Hepatocyte (in vitro differentiated cells): ENCODE measurements around the gene TEX30. TPM values are rescaled to one million over a fixed set of nuclear protein-coding genes. Genes with fewer than 3 reads are reported as not detected.

ENCODE experiments used
- DNase-seq: peaks from one replicate; pipeline ENCODE4 v3.0.0-alpha.2; 2016; ENCODE audit warnings: low spot score
- H2AFZ ChIP-seq: fragments of 200-600 bp; sonication (generic); 2 replicates; pipeline ENCODE4 v1.6.0; 2016; ENCODE audit warnings: antibody characterized with exemption, mild to moderate bottlenecking
- H3K27ac ChIP-seq: fragments of 200-600 bp; sonication (generic); 2 replicates; pipeline ENCODE4 v1.5.1; 2016; ENCODE audit warnings: mild to moderate bottlenecking
- H3K27me3 ChIP-seq: fragments of 200-600 bp; sonication (generic); 2 replicates; pipeline ENCODE4 v1.6.1; 2016
- H3K36me3 ChIP-seq: fragments of 200-600 bp; sonication (generic); replicated peaks from 2 replicates; pipeline ENCODE4 v1.5.1; 2016; ENCODE audit warnings: low read depth; ENCODE audit not compliant: insufficient read depth
- H3K4me1 ChIP-seq: fragments of 200-600 bp; sonication (generic); 2 replicates; pipeline ENCODE4 v1.5.1; 2016; ENCODE audit warnings: mild to moderate bottlenecking, moderate library complexity; ENCODE audit not compliant: insufficient read depth
- H3K4me2 ChIP-seq: fragments of 200-600 bp; sonication (generic); 2 replicates; pipeline ENCODE4 v1.6.0; 2016
- H3K4me3 ChIP-seq: fragments of 200-600 bp; sonication (generic); 2 replicates; pipeline ENCODE4 v1.5.1; 2016; ENCODE audit warnings: mild to moderate bottlenecking
- H3K79me2 ChIP-seq: fragments of 200-600 bp; sonication (generic); 2 replicates; pipeline ENCODE4 v1.6.0; 2017; ENCODE audit warnings: mild to moderate bottlenecking
- H3K9me2 ChIP-seq: fragments of 200-600 bp; sonication (generic); replicated peaks from 2 replicates; pipeline ENCODE4 v1.6.0; 2017; ENCODE audit warnings: mild to moderate bottlenecking; ENCODE audit not compliant: insufficient read depth
- H3K9me3 ChIP-seq: fragments of 200-600 bp; sonication (generic); 2 replicates; pipeline ENCODE4 v1.5.1; 2016; ENCODE audit warnings: low read depth, mild to moderate bottlenecking
- H4K20me1 ChIP-seq: fragments of 200-600 bp; sonication (generic); 2 replicates; pipeline ENCODE4 v1.6.0; 2016; ENCODE audit warnings: mild to moderate bottlenecking; ENCODE audit not compliant: insufficient read depth, poor library complexity, severe bottlenecking
- CTCF ChIP-seq: fragments of 200-600 bp; sonication (generic); IDR thresholded peaks from 2 replicates; pipeline ENCODE4 v1.5.1; 2016; ENCODE audit warnings: antibody characterized with exemption, mild to moderate bottlenecking; ENCODE audit not compliant: poor library complexity
- EZH2 ChIP-seq: fragments of 200-600 bp; sonication (generic); IDR thresholded peaks from 2 replicates; pipeline ENCODE4 v1.6.1; 2016; ENCODE audit warnings: antibody characterized with exemption, mild to moderate bottlenecking, borderline replicate concordance
- EZH2phosphoT487 ChIP-seq: fragments of 200-600 bp; sonication (generic); IDR thresholded peaks from one replicate; pipeline ENCODE4 v1.6.1; 2018; ENCODE audit warnings: antibody characterized with exemption, mild to moderate bottlenecking, low read depth, moderate library complexity; ENCODE audit not compliant: unreplicated experiment, severe bottlenecking
- WGBS: methylation state at CpG from one replicate; pipeline ENCODE4 v1.1.6; 2016; ENCODE audit warnings: low lambda C conversion rate; ENCODE audit errors: missing lambda C conversion rate; 5-methylcytosine and 5-hydroxymethylcytosine counted together
- polyA plus RNA-seq: library from polyadenylated mRNA; unstranded; fragments of >200 nt; fragmentation: Nextera tagmentation; extraction: Ambion mirVana; gene quantifications from 2 replicates; pipeline ENCODE4 v1.2.1, GENCODE V29; 2016
- total RNA-seq: library from RNA; depleted of rRNA; stranded (reverse); fragments of >200 nt; gene quantifications from 2 replicates; pipeline ENCODE4 v1.2.3, GENCODE V29; 2014

Gene TEX30
- total and polyA plus RNA-seq, 2 experiments from 2014 or later, result 15.4 to 20.6 TPM

GRCh38 chr13:102742506-102742905, 31.1 kb downstream of the TEX30 start:
- no peaks in the 10 kb centered on the region for H4K20me1 ChIP-seq
- H3K9me3 ChIP-seq, result no peaks in the 10 kb centered on the region
- H3K4me2 ChIP-seq, result no peak overlapping the region
- no peaks in the 10 kb centered on the region for H3K79me2 ChIP-seq
- H3K27ac ChIP-seq, result no peak overlapping the region
- no peaks in the 10 kb centered on the region for H3K4me1 ChIP-seq
- TF ChIP-seq CTCF, result no peak
- TF ChIP-seq EZH2phosphoT487, result no peak
- TF ChIP-seq EZH2, result no peak
- H3K4me3 ChIP-seq, result no peak overlapping the region
- no peaks in the 10 kb centered on the region for H3K36me3 ChIP-seq
- no peak overlapping the region for H2AFZ ChIP-seq
- peaks cover 3% of the 10 kb centered on the region for H3K27me3 ChIP-seq
- no peak for DNase-seq
- H3K9me2 ChIP-seq, result no peaks in the 10 kb centered on the region

- TF ChIP-seq EZH2phosphoT487 (no peak), EZH2 (no peak), CTCF (no peak)
- no peaks in the 10 kb centered on the region for H3K36me3 ChIP-seq
Observed at GRCh38 chr13:102742101-102742500, 31.5 kb downstream of the TEX30 start.

GRCh38 chr13:102729560-102730270, 43.9 kb downstream of the TEX30 start:
- Histone ChIP-seq H3K36me3 (no peaks in the 10 kb centered on the region), H3K4me2 (no peak overlapping the region), H3K79me2 (no peaks in the 10 kb centered on the region), H3K27ac (no peak overlapping the region), H3K9me3 (no peaks in the 10 kb centered on the region), H3K27me3 (no peaks in the 10 kb centered on the region), H4K20me1 (no peaks in the 10 kb centered on the region), H3K4me1 (no peaks in the 10 kb centered on the region), H3K4me3 (no peak overlapping the region), H2AFZ (no peak overlapping the region), H3K9me2 (no peaks in the 10 kb centered on the region)
- no peak for DNase-seq
- no peak for TF ChIP-seq EZH2phosphoT487
- 78% methylated on average over 8 of the region's 8 CpGs for WGBS

More at GRCh38 chr13:102742101-102742500, 31.5 kb downstream of the TEX30 start:
- Histone ChIP-seq H3K27me3 (peaks cover 3% of the 10 kb centered on the region), H3K4me3 (no peak overlapping the region), H3K27ac (no peak overlapping the region), H3K4me1 (no peaks in the 10 kb centered on the region), H3K79me2 (no peaks in the 10 kb centered on the region), H2AFZ (no peak overlapping the region), H3K9me3 (no peaks in the 10 kb centered on the region), H3K9me2 (no peaks in the 10 kb centered on the region), H3K4me2 (no peak overlapping the region), H4K20me1 (no peaks in the 10 kb centered on the region)
- 41% methylated on average over 1 of the region's 1 CpG for WGBS
- DNase-seq, result no peak

GRCh38 chr13:102726430-102726829, 47.2 kb downstream of the TEX30 start:
- Histone ChIP-seq H2AFZ (no peak overlapping the region), H3K27me3 (no peaks in the 10 kb centered on the region), H3K4me1 (no peaks in the 10 kb centered on the region), H4K20me1 (no peaks in the 10 kb centered on the region), H3K36me3 (no peaks in the 10 kb centered on the region), H3K79me2 (no peaks in the 10 kb centered on the region), H3K27ac (no peak overlapping the region), H3K9me2 (no peaks in the 10 kb centered on the region), H3K4me3 (no peak overlapping the region), H3K4me2 (no peak overlapping the region), H3K9me3 (no peaks in the 10 kb centered on the region)
- 89% methylated on average over 2 of the region's 2 CpGs for WGBS
- TF ChIP-seq EZH2, result no peak
- DNase-seq, result no peak
